BE2C (cell line): Measurements from ENCODE around the gene FAM120B.

Experiments
- DNase-seq: peaks from one replicate; pipeline ENCODE4 v3.0.0-alpha.2; 2020
- H3K27me3 ChIP-seq: fragments of 250-450 bp; sonication (Bioruptor Pico); 2 replicates; pipeline ENCODE4 v1.5.1; 2020; ENCODE audit warnings: mild to moderate bottlenecking
- H3K36me3 ChIP-seq: fragments of 250-450 bp; sonication (Bioruptor Pico); 2 replicates; pipeline ENCODE4 v1.5.1; 2020; ENCODE audit warnings: mild to moderate bottlenecking
- H3K4me1 ChIP-seq: fragments of 250-450 bp; sonication (Bioruptor Pico); 2 replicates; pipeline ENCODE4 v1.5.1; 2020
- H3K4me3 ChIP-seq: 2 replicates; pipeline ENCODE4 v1.5.1; 2011; ENCODE audit warnings: low read depth, low read length
- H3K9me3 ChIP-seq: fragments of 250-450 bp; sonication (Bioruptor Pico); 2 replicates; pipeline ENCODE4 v1.5.1; 2020
- TF ChIP-seq, protein P1 (sequence below): IDR thresholded peaks from 2 replicates; pipeline ENCODE4 v1.5.1; 2012; ENCODE audit warnings: mild to moderate bottlenecking, low read depth, low read length

FAM120B gene

GRCh38 chr6:170288091-170288631, 18.4 kb upstream of the FAM120B start:
- H3K9me3 ChIP-seq, result no peaks in the 10 kb centered on the region
- TF ChIP-seq, protein P1, sequence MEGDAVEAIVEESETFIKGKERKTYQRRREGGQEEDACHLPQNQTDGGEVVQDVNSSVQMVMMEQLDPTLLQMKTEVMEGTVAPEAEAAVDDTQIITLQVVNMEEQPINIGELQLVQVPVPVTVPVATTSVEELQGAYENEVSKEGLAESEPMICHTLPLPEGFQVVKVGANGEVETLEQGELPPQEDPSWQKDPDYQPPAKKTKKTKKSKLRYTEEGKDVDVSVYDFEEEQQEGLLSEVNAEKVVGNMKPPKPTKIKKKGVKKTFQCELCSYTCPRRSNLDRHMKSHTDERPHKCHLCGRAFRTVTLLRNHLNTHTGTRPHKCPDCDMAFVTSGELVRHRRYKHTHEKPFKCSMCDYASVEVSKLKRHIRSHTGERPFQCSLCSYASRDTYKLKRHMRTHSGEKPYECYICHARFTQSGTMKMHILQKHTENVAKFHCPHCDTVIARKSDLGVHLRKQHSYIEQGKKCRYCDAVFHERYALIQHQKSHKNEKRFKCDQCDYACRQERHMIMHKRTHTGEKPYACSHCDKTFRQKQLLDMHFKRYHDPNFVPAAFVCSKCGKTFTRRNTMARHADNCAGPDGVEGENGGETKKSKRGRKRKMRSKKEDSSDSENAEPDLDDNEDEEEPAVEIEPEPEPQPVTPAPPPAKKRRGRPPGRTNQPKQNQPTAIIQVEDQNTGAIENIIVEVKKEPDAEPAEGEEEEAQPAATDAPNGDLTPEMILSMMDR, result no peak
- peaks cover 11% of the 10 kb centered on the region; the same call in 1 of the 2 replicates for H3K4me1 ChIP-seq
- no peak overlapping the region for H3K4me3 ChIP-seq
- peaks cover 60% of the 10 kb centered on the region for H3K27me3 ChIP-seq
- no peak for DNase-seq
- no peaks in the 10 kb centered on the region for H3K36me3 ChIP-seq

GRCh38 chr6:170288852-170289179, 17.7 kb upstream of the FAM120B start:
- Histone ChIP-seq H3K27me3 (peaks cover 66% of the 10 kb centered on the region), H3K9me3 (no peaks in the 10 kb centered on the region), H3K4me3 (no peak overlapping the region), H3K4me1 (peaks cover 11% of the 10 kb centered on the region; the same call in 1 of the 2 replicates), H3K36me3 (no peaks in the 10 kb centered on the region)
- TF ChIP-seq, protein P1, result no peak
- no peak for DNase-seq

DNA sequence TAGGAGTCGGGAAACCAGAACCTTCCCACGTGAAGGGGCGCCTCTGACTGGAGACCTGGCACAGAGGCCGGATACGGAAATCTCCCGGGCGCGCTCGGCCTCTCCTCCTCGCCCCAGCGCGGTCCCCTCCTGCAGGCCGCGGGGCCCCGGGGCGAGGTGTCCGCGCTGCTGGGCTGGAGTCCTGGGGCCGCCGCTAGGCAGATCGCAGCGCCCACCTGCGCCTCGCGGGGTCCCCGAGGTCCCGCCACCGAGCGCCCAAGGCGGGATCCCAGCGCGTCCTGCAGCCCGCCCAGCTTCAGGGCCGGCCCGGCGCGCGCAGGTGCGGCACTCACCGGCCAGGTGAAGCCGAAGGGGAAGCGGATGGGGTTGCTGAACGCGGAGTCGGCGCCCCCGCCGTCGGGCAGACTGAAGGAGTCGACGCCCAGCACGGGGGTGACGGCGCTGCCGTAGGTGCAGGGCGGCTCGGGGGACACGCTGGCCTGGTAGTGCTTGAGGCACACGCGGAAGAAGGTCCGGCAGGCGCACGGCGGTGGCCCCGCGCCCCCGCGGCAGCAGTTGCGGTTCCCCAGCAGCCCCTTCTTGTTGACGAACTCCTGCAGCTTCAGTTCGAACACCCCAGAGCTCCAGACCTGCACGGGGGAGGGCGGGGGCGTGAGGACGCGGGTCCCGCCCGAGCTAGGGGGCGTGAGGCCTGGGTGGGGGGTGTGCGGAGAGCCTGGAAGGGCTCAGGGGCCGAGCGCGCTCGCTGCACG, 17.2 kb upstream of the FAM120B start:
- peaks cover 72% of the 10 kb centered on the region for H3K27me3 ChIP-seq
- no peaks in the 10 kb centered on the region for H3K36me3 ChIP-seq
- peaks cover 11% of the 10 kb centered on the region; the same call in 1 of the 2 replicates for H3K4me1 ChIP-seq
- DNase-seq, result no peak
- TF ChIP-seq, protein P1, result no peak
- no peaks in the 10 kb centered on the region for H3K9me3 ChIP-seq
- H3K4me3 ChIP-seq, result no peak overlapping the region; the same call in 1 of the 2 replicates

- H3K9me3 ChIP-seq, result no peaks in the 10 kb centered on the region
- H3K27me3 ChIP-seq, result peaks cover 78% of the 10 kb centered on the region
- TF ChIP-seq, protein P1, result no peak
- H3K4me3 ChIP-seq, result peak overlapping the region; percentile 63
- peaks cover 11% of the 10 kb centered on the region; the same call in 1 of the 2 replicates for H3K4me1 ChIP-seq
- no peaks in the 10 kb centered on the region for H3K36me3 ChIP-seq
- no peak for DNase-seq
These were observed 16.6 kb upstream of the FAM120B start for GRCh38 chr6:170289951-170290295.

GRCh38 chr6:170290296-170291128, 16.0 kb upstream of the FAM120B start, which contains the start of gene DLL1:
TSS of gene DLL1 (minus strand) at chr6:170291078. CDS start at chr6:170290139, 939 bp downstream.
- peak; percentile 45 for DNase-seq
- no peaks in the 10 kb centered on the region for H3K9me3 ChIP-seq
- peaks cover 83% of the 10 kb centered on the region for H3K27me3 ChIP-seq
- H3K36me3 ChIP-seq, result no peaks in the 10 kb centered on the region
- TF ChIP-seq, protein P1, result no peak
- H3K4me3 ChIP-seq, result peak within 1 kb of the TSS; percentile 63
- peaks cover 11% of the 10 kb centered on the region; the same call in 1 of the 2 replicates for H3K4me1 ChIP-seq
